ENCODE measurements around the gene NOTCH2.

The NOTCH2 gene

DNA sequence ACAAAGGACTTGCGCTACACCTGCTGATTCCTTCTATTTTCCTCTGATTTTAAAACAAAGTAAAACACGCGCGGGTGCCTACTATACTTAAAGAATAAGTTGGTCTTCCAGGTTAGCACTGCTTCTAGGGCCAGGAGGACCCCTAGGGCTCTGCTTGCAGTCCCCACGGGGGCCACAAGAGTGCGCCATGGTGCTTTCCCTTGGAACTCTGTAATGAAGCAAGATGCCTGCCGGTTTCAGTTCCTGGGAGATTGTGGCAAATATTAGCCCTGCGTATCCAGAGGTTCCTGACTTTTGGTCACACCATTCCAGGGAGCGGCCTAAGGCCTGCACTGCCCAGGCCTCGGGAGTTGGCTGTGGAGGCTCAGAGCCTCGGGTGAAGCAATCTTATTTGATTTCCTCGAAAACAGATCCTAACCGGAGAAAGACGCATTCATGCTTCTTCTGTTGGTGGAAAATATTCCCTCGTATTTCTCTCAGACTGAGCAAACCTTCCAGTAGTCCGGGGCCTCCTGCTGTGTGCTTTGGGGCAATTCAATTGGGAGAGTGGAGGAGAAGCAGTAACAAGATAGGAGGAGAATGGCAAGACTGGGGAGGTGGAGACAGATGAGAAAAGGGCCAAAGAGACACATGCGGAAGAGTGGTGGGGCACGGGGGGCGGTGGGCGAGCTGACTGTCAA is 198.4 kb downstream of the NOTCH2 start:
- DNase-seq: peak; percentile 77

DNA sequence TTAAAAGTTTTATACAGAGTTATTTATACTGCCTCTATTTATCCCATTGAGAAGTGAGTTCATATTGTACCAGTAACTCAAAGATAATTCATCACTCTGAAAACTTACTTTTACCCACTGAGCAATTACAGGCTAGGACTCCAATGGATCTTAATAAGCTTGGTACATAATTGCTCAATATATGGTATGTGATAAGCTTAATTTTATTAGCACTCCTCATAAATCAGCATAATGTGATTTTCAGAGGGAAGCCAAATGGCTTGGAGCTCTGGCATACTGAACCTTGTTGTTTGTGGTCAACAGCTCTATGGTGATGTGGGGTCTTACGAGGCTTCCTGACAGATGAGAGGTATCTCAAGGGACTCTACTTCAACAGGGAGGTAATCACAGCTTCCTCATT is 199.5 kb downstream of the NOTCH2 start:
- DNase-seq: no peak

DNA sequence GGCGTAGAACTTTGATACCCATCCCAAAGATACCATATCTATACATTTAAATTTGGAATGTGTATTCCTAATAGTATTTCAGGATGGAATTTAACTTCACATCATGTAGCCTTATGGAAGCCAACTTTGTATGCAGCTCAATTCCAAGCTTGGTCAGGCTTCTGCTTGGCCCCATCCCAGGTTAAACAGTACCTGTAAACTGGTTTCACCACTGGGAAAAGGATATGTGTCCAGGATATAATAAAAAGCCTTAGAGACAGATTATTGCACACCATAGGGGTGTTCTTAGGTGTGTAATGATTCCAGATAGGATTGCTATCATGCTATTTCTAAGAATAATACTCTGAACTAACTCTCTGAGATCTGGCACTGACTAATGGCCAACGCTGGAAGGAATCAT is 201.3 kb downstream of the NOTCH2 start:
- no peak for DNase-seq

DNA sequence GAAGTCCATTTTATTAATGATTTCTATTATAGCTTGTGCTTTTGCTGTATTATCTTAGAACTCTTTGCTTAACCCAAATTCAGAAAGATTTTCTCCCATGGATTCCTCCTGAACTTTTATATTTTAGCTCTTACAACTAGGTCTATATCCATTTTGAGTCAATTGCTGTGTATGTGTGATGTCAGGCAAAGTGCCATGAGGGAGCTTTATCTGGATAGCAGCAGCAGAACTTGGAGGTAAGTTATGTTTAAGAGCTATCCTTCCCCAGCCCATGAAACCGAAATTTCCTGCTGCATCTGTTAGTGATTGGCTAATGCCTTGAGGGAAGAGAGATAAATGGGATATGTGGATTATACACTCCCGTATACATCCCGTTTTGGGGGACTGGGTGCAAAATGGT is 203.0 kb downstream of the NOTCH2 start:
- no peak for DNase-seq

DNA sequence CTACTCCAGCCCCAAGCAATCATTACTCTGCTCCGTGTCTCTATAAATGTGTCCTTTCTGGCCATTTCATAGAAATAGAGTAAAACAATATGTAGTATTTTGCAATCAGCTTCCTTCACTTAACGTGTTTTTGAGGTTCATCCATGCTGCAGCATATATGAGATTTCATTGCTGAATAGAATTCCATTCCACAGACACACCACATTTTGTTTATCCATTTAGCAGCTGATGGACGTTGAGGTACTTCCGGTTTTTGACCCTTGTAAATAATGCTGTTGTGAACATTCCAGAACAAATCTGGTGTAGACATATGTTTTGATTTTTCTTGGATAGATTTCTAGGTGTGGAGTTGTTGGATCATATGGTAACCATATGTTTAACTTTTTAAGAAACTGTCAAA is 203.8 kb downstream of the NOTCH2 start:
- no peak for DNase-seq

DNA sequence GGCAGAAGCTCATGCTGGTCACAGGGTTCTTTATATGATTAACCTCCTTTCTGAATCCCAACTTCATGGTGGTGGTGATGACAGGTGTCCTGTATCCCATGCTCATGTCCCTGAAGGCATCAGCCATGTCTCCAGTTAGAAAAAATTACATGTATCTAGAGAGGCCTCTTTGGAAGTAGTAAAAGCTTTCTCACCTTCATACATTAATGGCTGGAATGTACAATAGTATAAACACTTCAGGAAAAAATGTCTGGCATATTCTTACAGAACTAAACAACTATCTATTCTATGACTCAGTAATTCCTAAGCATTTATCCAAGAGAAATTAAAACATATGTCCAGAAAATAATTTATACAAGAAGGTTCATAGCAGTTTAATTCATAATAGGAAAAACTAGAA is 207.2 kb downstream of the NOTCH2 start:
- no peak for DNase-seq

Data from T1000 (cell line).